OCI-LY3 (cell line): ENCODE results near the gene SNTG2.

Source experiments
- H2AFZ ChIP-seq: fragments of 200-600, 300-600 bp; shearing (Covaris generic); 2 replicates; pipeline ENCODE4 v1.6.0; 2014; ENCODE audit warnings: antibody characterized with exemption, low read depth, low read length
- H3K27ac ChIP-seq: fragments of 200-600, 300-600 bp; sonication (generic); 2 replicates; pipeline ENCODE4 v1.5.1; 2014; ENCODE audit warnings: mild to moderate bottlenecking, low read length, moderate library complexity, mixed read lengths
- H3K27me3 ChIP-seq: fragments of 200-600, 300-600 bp; sonication (generic); 2 replicates; pipeline ENCODE4 v1.6.1; 2014; ENCODE audit warnings: low read depth, low read length, mixed read lengths
- H3K36me3 ChIP-seq: fragments of 200-600, 300-600 bp; sonication (generic); replicated peaks from 2 replicates; pipeline ENCODE3; 2014; ENCODE audit warnings: low read depth, low read length, mixed read lengths
- H3K4me1 ChIP-seq: fragments of 300-600, 200-600 bp; sonication (generic); 2 replicates; pipeline ENCODE4 v1.6.1; 2014; ENCODE audit warnings: low read length, mixed read lengths
- H3K4me2 ChIP-seq: fragments of 200-600, 300-600 bp; sonication (generic); 2 replicates; pipeline ENCODE4 v1.6.1; 2014; ENCODE audit warnings: low read length, mixed read lengths
- H3K4me3 ChIP-seq: fragments of 300-600, 200-600 bp; sonication (generic); 2 replicates; pipeline ENCODE4 v1.5.1; 2014; ENCODE audit warnings: antibody characterized with exemption, mild to moderate bottlenecking, low read length, moderate library complexity
- H3K79me2 ChIP-seq: fragments of 300-600, 200-600 bp; shearing (Covaris generic); 2 replicates; pipeline ENCODE4 v1.6.1; 2014; ENCODE audit warnings: mild to moderate bottlenecking, low read length, mixed read lengths
- H3K9ac ChIP-seq: fragments of 300-600, 200-600 bp; shearing (Covaris generic); 2 replicates; pipeline ENCODE4 v1.6.0; 2014; ENCODE audit warnings: mild to moderate bottlenecking, low read length, moderate library complexity
- H3K9me3 ChIP-seq: fragments of 200-600, 300-600 bp; shearing (Covaris generic); 2 replicates; pipeline ENCODE4 v1.6.1; 2014; ENCODE audit warnings: low read length, mixed read lengths; ENCODE audit not compliant: insufficient read depth
- H4K20me1 ChIP-seq: fragments of 200-600, 300-600 bp; sonication (generic); 2 replicates; pipeline ENCODE4 v1.6.1; 2016; ENCODE audit warnings: low read length, mixed read lengths; ENCODE audit not compliant: insufficient read depth
- CTCF ChIP-seq: fragments of 200-600, 300-600 bp; sonication (generic); IDR thresholded peaks from 2 replicates; pipeline ENCODE4 v1.5.1; 2014; ENCODE audit warnings: antibody characterized with exemption, low read length, low read depth
- EZH2phosphoT487 ChIP-seq: fragments of 200-600 bp; shearing (Covaris generic); IDR thresholded peaks from 2 replicates; pipeline ENCODE4 v1.6.1; 2018; ENCODE audit warnings: antibody characterized with exemption, mixed run types, low read depth

Gene SNTG2

GRCh38 chr2:1400943-1401735, 450.5 kb downstream of the SNTG2 start:
- no peaks in the 10 kb centered on the region for H4K20me1 ChIP-seq
- H3K36me3 ChIP-seq = no peaks in the 10 kb centered on the region
- H3K27me3 ChIP-seq = peaks cover 27% of the 10 kb centered on the region; the same call in 1 of the 2 replicates
- H3K9ac ChIP-seq = no peak overlapping the region
- no peak overlapping the region for H2AFZ ChIP-seq
- TF ChIP-seq EZH2phosphoT487 (no peak), CTCF (no peak)
- H3K4me1 ChIP-seq = no peaks in the 10 kb centered on the region
- no peak overlapping the region for H3K4me2 ChIP-seq
- H3K4me3 ChIP-seq = no peak overlapping the region
- no peaks in the 10 kb centered on the region for H3K79me2 ChIP-seq
- H3K27ac ChIP-seq = no peak overlapping the region
- no peaks in the 10 kb centered on the region for H3K9me3 ChIP-seq

- no peak overlapping the region for H2AFZ ChIP-seq
Observed at GRCh38 chr2:1402064-1402463, 451.4 kb downstream of the SNTG2 start.

GRCh38 chr2:1403565-1403964, 452.9 kb downstream of the SNTG2 start:
- Histone ChIP-seq H3K9me3 (no peaks in the 10 kb centered on the region), H3K27me3 (peaks cover 30% of the 10 kb centered on the region; the same call in 1 of the 2 replicates), H3K4me1 (no peaks in the 10 kb centered on the region), H3K4me2 (no peak overlapping the region), H3K27ac (no peak overlapping the region), H3K9ac (no peak overlapping the region), H3K4me3 (no peak overlapping the region), H2AFZ (no peak overlapping the region), H4K20me1 (no peaks in the 10 kb centered on the region), H3K36me3 (no peaks in the 10 kb centered on the region), H3K79me2 (no peaks in the 10 kb centered on the region)
- TF ChIP-seq EZH2phosphoT487 (no peak), CTCF (no peak)

More at GRCh38 chr2:1402064-1402463, 451.4 kb downstream of the SNTG2 start:
- TF ChIP-seq CTCF (no peak), EZH2phosphoT487 (no peak)
- H3K27ac ChIP-seq = no peak overlapping the region
- no peaks in the 10 kb centered on the region for H3K9me3 ChIP-seq
- H3K36me3 ChIP-seq = no peaks in the 10 kb centered on the region
- no peak overlapping the region for H3K4me2 ChIP-seq
- H4K20me1 ChIP-seq = no peaks in the 10 kb centered on the region
- H3K79me2 ChIP-seq = no peaks in the 10 kb centered on the region
- no peak overlapping the region for H3K9ac ChIP-seq
- peaks cover 28% of the 10 kb centered on the region; the same call in 1 of the 2 replicates for H3K27me3 ChIP-seq
- H3K4me3 ChIP-seq = no peak overlapping the region
- no peaks in the 10 kb centered on the region for H3K4me1 ChIP-seq

GRCh38 chr2:1405124-1405523, 454.5 kb downstream of the SNTG2 start:
- Histone ChIP-seq H3K9ac (no peak overlapping the region), H3K79me2 (no peaks in the 10 kb centered on the region), H3K4me2 (no peak overlapping the region), H2AFZ (no peak overlapping the region), H3K27ac (no peak overlapping the region), H3K4me3 (no peak overlapping the region), H4K20me1 (no peaks in the 10 kb centered on the region), H3K27me3 (peaks cover 30% of the 10 kb centered on the region; the same call in 1 of the 2 replicates), H3K4me1 (no peaks in the 10 kb centered on the region), H3K9me3 (no peaks in the 10 kb centered on the region), H3K36me3 (no peaks in the 10 kb centered on the region)
- TF ChIP-seq EZH2phosphoT487 = no peak
- no peak for TF ChIP-seq CTCF
